ENCODE data around the gene MEIKIN.
"Not testable (repeated sequence)": the region's sequence is repeated elsewhere in the genome, so short reads cannot be mapped to it uniquely, and the experiment has no call there.

The MEIKIN gene

GRCh38 chr5:131906668-131907067, 38.8 kb downstream of the MEIKIN start:
- DNase-seq (ENCODE audit: low read depth in 2 of 2) = no peak

- not testable (repeated sequence) for DNase-seq (ENCODE audit: low read depth in 2 of 2)
These were observed 43.2 kb downstream of the MEIKIN start for GRCh38 chr5:131902266-131902665.

GRCh38 chr5:131899686-131900085, 45.8 kb downstream of the MEIKIN start:
- DNase-seq (ENCODE audit: low read depth in 2 of 2) = no peak

DNA sequence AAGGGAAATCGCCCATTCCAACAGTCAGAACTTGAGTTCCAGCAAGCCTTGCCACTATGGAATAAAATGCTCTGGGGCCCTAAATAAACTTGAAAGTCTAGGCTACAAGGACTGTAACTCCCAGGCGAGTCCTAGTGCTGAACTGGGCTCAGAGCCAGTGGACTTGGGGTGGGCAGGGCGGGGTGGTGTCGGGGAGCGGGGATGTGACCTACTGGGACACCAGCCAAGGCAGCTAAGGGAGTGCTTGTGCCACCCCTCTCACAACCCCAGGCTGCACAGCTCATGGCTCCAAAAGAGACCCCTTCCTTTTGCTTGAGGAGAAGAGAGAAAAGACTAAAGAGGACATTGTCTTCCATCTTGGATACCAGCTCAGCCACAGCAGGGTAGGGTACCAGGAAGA, 61.5 kb downstream of the MEIKIN start:
- no peak for DNase-seq (ENCODE audit: low read depth in 2 of 2)

- no peak for DNase-seq (ENCODE audit: low read depth in 2 of 2)
These were observed 65.8 kb downstream of the MEIKIN start for GRCh38 chr5:131879705-131880104.

GRCh38 chr5:131877873-131878272, 67.6 kb downstream of the MEIKIN start:
- DNase-seq (ENCODE audit: low read depth in 2 of 2) = no peak

DNA sequence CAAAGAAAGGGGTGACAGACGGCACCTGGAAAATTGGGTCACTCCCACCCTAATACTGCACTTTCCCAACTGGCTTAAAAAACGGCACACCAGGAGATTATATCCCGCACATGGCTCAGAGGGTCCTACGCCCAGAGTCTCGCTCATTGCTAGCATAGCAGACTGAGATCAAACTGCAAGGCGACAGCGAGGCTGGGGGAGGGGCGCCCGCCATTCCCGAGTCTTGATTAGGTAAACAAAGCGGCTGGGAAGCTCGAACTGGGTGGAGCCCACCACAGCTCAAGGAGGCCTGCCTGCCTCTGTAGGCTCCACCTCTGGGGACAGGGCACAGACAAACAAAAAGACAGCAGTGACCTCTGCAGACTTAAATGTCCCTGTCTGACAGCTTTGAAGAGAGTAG, 74.2 kb downstream of the MEIKIN start:
- DNase-seq (ENCODE audit: low read depth in 2 of 2) = not testable (repeated sequence)

DNA sequence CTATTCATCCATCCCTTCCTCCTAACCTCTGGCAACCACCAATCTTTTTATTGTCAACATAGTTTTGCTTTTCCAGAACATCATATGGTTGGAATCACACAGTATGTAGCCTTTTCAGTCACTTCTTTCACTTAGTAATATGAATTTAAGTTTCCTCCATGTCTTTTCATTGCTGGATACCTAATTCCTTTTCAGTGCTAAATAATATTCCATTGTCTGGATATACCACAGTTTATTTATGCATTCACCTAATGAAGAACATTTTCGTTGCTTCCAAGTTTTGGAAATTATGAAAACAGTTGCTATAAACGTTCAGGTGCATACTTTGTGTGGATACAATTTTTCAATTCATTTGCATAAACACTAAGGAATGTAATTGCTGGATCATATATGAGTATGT, 77.9 kb downstream of the MEIKIN start:
- no peak for DNase-seq (ENCODE audit: low read depth in 2 of 2)

DNA sequence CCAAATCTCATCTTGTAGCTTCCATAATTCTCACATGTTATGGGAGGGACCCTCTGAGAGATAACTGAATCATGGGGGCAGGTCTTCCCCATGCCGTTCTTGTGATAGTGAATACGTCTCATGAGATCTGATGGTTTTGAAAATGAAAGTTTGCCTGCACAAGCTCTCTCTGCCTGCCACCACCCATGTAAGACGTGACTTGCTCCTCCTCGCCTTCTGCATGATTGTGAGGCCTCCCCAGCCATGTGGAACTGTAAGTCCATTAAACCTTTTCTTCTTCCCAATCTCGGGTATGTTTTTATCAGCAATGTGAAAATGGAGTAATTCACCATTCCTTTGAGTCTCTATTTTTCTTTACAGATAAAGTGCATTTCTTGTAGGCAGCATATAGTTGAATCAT, 81.8 kb downstream of the MEIKIN start:
- no peak for DNase-seq (ENCODE audit: low read depth in 2 of 2)

- no peak for DNase-seq (ENCODE audit: low read depth in 2 of 2)
These were observed 88.1 kb downstream of the MEIKIN start for GRCh38 chr5:131857388-131857787.

GRCh38 chr5:131855452-131855851, 90.0 kb downstream of the MEIKIN start:
- DNase-seq (ENCODE audit: low read depth in 2 of 2) = no peak

DNA sequence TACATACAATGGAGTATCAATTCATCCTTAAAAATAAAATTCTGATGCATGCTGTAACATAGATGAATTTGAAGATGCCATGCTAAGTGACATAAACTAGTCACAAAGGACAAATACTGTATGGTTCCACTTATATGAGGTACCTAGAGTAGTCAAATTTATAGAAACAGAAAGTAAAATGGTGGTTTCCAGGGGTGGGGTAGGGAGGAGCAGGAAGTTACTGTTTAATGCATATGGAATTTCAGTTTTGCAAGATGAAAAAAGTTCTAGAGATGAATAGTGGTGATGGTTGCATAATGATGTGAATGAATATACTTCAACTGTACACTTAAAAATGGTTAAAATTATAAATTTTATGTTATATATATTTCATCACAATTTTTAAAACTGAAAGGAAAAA, 91.3 kb downstream of the MEIKIN start:
- DNase-seq (ENCODE audit: low read depth in 2 of 2) = no peak

- DNase-seq (ENCODE audit: low read depth in 2 of 2) = no peak
These were observed 96.8 kb downstream of the MEIKIN start for GRCh38 chr5:131848662-131849061.

- no peak for DNase-seq (ENCODE audit: low read depth in 2 of 2)
These were observed 98.9 kb downstream of the MEIKIN start for GRCh38 chr5:131846536-131846935.

- DNase-seq (ENCODE audit: low read depth in 2 of 2) = no peak
These were observed 99.6 kb downstream of the MEIKIN start for GRCh38 chr5:131845828-131846227.

GRCh38 chr5:131842971-131843370, 102.5 kb downstream of the MEIKIN start:
- DNase-seq (ENCODE audit: low read depth in 2 of 2) = not testable (repeated sequence)

DNA sequence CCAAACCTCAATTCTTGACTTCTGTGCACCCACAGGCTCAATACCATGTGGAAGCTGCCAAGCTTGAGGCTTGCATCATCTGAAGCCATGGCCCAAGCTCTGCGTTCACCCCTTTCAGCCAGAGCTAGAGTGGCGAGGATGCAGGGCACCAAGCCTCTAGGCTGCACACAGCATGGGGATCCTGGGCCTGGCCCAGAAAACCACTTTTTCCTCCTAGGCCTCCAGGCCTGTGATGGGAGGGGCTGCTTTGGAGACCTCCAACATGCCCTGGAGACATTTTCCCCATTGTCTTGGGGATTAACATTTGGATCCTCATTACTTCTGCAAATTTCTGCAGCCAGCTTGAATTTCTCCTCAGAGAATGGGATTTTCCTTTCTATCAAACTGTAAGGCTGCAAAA, 112.8 kb downstream of the MEIKIN start:
- not testable (repeated sequence) for DNase-seq (ENCODE audit: low read depth in 2 of 2)

- no peak for DNase-seq (ENCODE audit: low read depth in 2 of 2)
These were observed 120.0 kb downstream of the MEIKIN start for GRCh38 chr5:131825404-131826013.

- no peak for DNase-seq (ENCODE audit: low read depth in 2 of 2)
These were observed 120.8 kb downstream of the MEIKIN start for GRCh38 chr5:131824631-131825030.

- no peak for DNase-seq (ENCODE audit: low read depth in 2 of 2)
These were observed 124.2 kb downstream of the MEIKIN start for GRCh38 chr5:131821221-131821620.

- no peak for DNase-seq (ENCODE audit: low read depth in 2 of 2)
These were observed 127.3 kb downstream of the MEIKIN start for GRCh38 chr5:131818001-131818724.

- DNase-seq (ENCODE audit: low read depth in 2 of 2) = no peak
These were observed 130.5 kb downstream of the MEIKIN start for GRCh38 chr5:131814990-131815389.

DNA sequence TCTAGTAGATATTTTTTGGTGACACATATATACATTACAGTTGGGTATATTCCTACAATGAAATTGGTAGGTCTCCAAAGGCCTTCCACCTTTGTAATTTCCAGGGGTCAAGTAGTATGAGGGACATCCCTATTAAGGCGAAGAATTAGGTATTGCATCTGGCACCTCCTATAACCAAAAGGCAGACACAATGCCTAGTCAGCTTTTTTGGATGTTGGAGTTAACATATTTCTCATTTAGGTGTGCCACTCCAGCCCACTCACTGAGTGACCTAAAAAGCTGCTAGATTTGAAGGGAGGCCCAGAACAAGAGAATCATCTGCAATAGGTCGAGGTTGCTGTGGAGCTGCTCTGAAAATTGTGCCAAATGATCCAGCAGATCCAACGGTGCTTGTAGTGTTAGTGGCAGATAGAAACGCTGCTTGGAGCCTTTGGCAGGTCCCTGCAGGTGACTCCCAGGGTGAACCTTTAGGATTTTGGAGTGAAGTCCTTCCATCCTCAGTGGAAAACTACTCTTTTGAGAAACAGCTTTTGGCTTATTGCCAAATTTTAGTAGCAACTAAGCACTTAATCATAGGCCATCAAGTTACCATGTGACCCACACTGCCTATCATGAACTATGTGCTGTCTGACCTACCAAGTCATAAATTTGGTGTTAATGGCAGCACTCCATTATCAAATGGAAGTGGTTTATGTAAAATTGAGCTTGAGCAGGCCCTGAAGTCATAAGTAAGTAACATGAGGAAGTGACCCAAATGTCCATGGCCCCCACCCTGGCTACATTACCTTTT, 132.9 kb downstream of the MEIKIN start:
- no peak for DNase-seq (ENCODE audit: low read depth in 2 of 2)
